ENCODE measurements around the gene PNPLA1.

Gene PNPLA1

GRCh38 chr6:36333931-36334725, 64.3 kb downstream of the PNPLA1 start:
- TF ChIP-seq, protein P1, sequence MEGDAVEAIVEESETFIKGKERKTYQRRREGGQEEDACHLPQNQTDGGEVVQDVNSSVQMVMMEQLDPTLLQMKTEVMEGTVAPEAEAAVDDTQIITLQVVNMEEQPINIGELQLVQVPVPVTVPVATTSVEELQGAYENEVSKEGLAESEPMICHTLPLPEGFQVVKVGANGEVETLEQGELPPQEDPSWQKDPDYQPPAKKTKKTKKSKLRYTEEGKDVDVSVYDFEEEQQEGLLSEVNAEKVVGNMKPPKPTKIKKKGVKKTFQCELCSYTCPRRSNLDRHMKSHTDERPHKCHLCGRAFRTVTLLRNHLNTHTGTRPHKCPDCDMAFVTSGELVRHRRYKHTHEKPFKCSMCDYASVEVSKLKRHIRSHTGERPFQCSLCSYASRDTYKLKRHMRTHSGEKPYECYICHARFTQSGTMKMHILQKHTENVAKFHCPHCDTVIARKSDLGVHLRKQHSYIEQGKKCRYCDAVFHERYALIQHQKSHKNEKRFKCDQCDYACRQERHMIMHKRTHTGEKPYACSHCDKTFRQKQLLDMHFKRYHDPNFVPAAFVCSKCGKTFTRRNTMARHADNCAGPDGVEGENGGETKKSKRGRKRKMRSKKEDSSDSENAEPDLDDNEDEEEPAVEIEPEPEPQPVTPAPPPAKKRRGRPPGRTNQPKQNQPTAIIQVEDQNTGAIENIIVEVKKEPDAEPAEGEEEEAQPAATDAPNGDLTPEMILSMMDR (IDR thresholded peaks at IDR 0.05): no peak

DNA sequence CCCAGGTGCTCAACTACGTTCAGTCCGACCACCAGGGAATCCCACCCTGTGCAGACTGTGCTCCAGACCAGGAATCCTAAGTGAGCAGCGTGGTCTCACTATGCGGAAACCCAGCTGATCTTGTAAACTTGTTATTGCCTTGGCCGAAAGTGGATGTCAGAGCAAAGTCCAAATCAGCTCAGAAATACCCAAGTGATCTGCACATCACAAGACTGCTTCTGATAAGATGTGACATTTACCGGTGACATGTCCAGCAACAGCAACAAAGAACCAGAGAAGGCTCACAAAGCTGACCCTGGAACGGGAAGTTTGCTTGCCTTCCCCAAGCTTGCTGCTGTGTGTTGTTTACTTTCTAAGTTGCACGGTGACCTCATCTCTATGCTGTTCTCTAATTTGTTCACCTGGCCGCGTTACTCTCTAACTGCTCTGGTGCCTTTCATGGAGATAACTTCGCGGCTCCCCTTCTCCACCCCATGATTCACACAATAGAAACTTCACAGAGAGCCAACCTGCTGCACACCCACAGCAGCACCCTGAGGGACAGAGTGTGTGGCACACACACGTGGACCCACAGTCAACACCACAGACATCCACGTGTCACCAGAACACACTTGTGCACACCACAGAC, 65.1 kb downstream of the PNPLA1 start:
- TF ChIP-seq, protein P1 (IDR thresholded peaks at IDR 0.05): no peak

- TF ChIP-seq, protein P1 (IDR thresholded peaks at IDR 0.05): no peak
Measured at GRCh38 chr6:36335465-36336207, 65.8 kb downstream of the PNPLA1 start.

GRCh38 chr6:36336208-36336710, 66.4 kb downstream of the PNPLA1 start:
- TF ChIP-seq, protein P1 (IDR thresholded peaks at IDR 0.05): no peak

DNA sequence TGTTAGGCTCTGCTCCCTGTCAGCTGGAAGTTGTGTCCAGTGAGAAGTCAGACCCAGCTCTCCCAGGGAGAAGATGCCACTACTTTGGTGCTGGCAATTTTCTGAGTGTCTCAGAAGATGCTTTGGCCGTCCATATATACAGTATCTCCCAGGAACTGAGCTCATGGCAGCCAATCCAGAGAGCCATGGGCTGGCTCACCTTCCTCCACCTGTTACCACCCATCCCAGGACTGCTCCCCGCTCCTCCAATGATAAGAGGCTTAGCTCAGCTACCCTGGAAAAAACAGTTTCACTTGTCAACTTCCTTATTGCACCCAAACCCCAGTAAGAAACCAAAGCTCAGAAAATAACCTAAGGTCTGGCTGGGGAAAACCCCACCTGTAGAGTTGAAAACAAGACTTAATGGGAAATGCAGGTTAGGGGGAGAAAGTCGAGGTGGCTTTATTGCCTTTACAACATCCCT, 67.0 kb downstream of the PNPLA1 start, which contains the start of gene BNIP5:
BNIP5 (minus strand) TSS at position 110 of the 463 bp plus-strand sequence. CDS start 6,198 bp downstream, outside the sequence.
- TF ChIP-seq, protein P1 (IDR thresholded peaks at IDR 0.05): no peak

DNA sequence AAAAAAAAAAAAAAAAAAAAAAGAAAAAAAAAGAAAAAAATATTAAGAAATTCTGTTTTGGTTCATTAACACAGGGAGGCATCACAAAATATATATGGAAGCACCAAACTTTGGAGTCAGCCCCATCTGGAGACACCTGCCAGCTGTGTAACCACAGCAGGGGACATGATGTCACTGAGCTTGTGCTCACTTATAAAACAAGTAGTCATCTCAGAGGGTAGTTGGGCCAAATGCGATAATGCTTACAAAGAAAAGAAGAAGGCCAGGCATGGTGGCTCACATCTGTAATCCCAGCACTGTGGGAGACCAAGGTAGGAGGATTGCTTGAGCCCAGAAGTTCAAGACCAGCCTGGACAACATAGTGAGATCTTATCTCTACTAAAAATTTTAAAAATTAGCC, 68.0 kb downstream of the PNPLA1 start:
- TF ChIP-seq, protein P1 (IDR thresholded peaks at IDR 0.05): no peak

DNA sequence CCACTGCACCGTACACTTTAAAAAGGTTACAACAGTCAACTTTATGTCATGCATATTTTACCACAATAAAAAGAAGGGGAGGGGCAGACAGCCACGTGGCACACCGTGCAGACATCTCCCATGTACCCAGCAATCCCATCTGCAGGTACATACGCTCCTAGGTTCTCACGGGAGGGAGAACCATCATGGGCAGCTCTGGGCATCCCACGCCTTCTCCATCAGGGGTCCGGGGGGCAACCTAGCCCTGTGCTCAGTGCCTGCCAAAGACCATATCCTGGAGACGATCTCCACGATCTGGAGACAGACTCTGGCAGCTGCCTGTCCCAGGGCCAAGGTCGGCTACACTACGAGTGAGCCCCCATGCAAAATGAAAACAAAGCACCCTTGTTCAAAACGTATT, 69.3 kb downstream of the PNPLA1 start:
- TF ChIP-seq, protein P1 (IDR thresholded peaks at IDR 0.05): no peak
